SK-N-SH treated with all-trans-retinoic acid at 6 μM for 48 hours (cell line): ENCODE data around the gene FRMD3.

Experiments
- ATAC-seq: fragments of 200-7000 bp; cut with Tn5 transposase; 3 replicates; pipeline ENCODE4 v1.9.1; 2020; ENCODE audit warnings: mild to moderate bottlenecking, moderate library complexity
- BACH2 ChIP-seq: fragments of 250-450 bp; sonication (Bioruptor Pico); IDR thresholded peaks from 2 replicates; pipeline ENCODE4 v1.9.0; 2021; ENCODE audit warnings: mild to moderate bottlenecking, borderline replicate concordance
- CREB5 ChIP-seq: fragments of 250-450 bp; sonication (Bioruptor Pico); IDR thresholded peaks from 2 replicates; pipeline ENCODE4 v1.5.1; 2020; ENCODE audit warnings: low read depth, mild to moderate bottlenecking, moderate library complexity
- CSDC2 ChIP-seq: fragments of 250-450 bp; sonication (Bioruptor Pico); IDR thresholded peaks from 2 replicates; pipeline ENCODE4 v1.5.0; 2020; ENCODE audit warnings: mild to moderate bottlenecking, moderate library complexity
- CSRNP3 ChIP-seq: fragments of 250-450 bp; sonication (Bioruptor Pico); IDR thresholded peaks from 2 replicates; pipeline ENCODE4 v1.5.1; 2021; ENCODE audit warnings: mild to moderate bottlenecking, moderate library complexity
- GLIS3 ChIP-seq: fragments of 250-450 bp; sonication (Bioruptor Pico); IDR thresholded peaks from 2 replicates; pipeline ENCODE4 v1.5.0; 2020; ENCODE audit warnings: mild to moderate bottlenecking, moderate library complexity
- ISL1 ChIP-seq: fragments of 250-450 bp; sonication (Bioruptor Pico); IDR thresholded peaks from 2 replicates; pipeline ENCODE4 v2.1.2; 2022; ENCODE audit warnings: mild to moderate bottlenecking, moderate library complexity
- OSR1 ChIP-seq: fragments of 250-450 bp; sonication (Bioruptor Pico); IDR thresholded peaks from 2 replicates; pipeline ENCODE4 v1.8.0; 2022; ENCODE audit warnings: moderate library complexity, mild to moderate bottlenecking, inconsistent platforms
- PATZ1 ChIP-seq: fragments of 250-450 bp; sonication (Bioruptor Pico); IDR thresholded peaks from 2 replicates; pipeline ENCODE4 v1.8.0; 2020; ENCODE audit warnings: mild to moderate bottlenecking, moderate library complexity, borderline replicate concordance
- POU6F1 ChIP-seq: fragments of 250-450 bp; sonication (Bioruptor Pico); IDR thresholded peaks from 2 replicates; pipeline ENCODE4 v1.8.0; 2021; ENCODE audit warnings: low read depth, mild to moderate bottlenecking, moderate library complexity, borderline replicate concordance
- PPARA ChIP-seq: fragments of 250-450 bp; sonication (Bioruptor Pico); IDR thresholded peaks from 2 replicates; pipeline ENCODE4 v1.5.0; 2020; ENCODE audit warnings: mild to moderate bottlenecking, borderline replicate concordance
- RARB ChIP-seq: fragments of 250-450 bp; sonication (Bioruptor Pico); IDR thresholded peaks from 2 replicates; pipeline ENCODE4 v1.8.0; 2021; ENCODE audit warnings: mild to moderate bottlenecking, moderate library complexity
- SNAI2 ChIP-seq: fragments of 250-450 bp; sonication (Bioruptor Pico); IDR thresholded peaks from 2 replicates; pipeline ENCODE4 v1.5.0; 2020; ENCODE audit warnings: mild to moderate bottlenecking, moderate library complexity
- TCF4 ChIP-seq: fragments of 250-450 bp; sonication (Bioruptor Pico); IDR thresholded peaks from 2 replicates; pipeline ENCODE4 v1.8.0; 2021; ENCODE audit warnings: mild to moderate bottlenecking, moderate library complexity, borderline replicate concordance
- TOX ChIP-seq: fragments of 250-450 bp; sonication (Bioruptor Pico); IDR thresholded peaks from 2 replicates; pipeline ENCODE4 v1.8.0; 2021; ENCODE audit warnings: mild to moderate bottlenecking, moderate library complexity, borderline replicate concordance
- TSHZ2 ChIP-seq: fragments of 250-450 bp; sonication (Bioruptor Pico); IDR thresholded peaks from 2 replicates; pipeline ENCODE4 v1.5.0; 2020; ENCODE audit warnings: mild to moderate bottlenecking, moderate library complexity
- ZC3H10 ChIP-seq: fragments of 250-450 bp; sonication (Bioruptor Pico); IDR thresholded peaks from 2 replicates; pipeline ENCODE4 v1.5.1; 2021; ENCODE audit warnings: mild to moderate bottlenecking, moderate library complexity
- ZFP3 ChIP-seq: fragments of 250-450 bp; sonication (Bioruptor Pico); IDR thresholded peaks from 2 replicates; pipeline ENCODE4 v1.5.0; 2020; ENCODE audit warnings: mild to moderate bottlenecking, moderate library complexity
- ZNF565 ChIP-seq: fragments of 450-650 bp; formaldehyde crosslinking; conservative IDR thresholded peaks from 2 replicates; pipeline ENCODE4 v1.5.0; 2020; ENCODE audit warnings: low read depth, mild to moderate bottlenecking, moderate library complexity
- ZNF70 ChIP-seq: fragments of 450-650 bp; formaldehyde crosslinking; IDR thresholded peaks from 2 replicates; pipeline ENCODE4 v1.5.0; 2020; ENCODE audit warnings: mild to moderate bottlenecking, moderate library complexity
- ZNF8 ChIP-seq: fragments of 450-650 bp; formaldehyde crosslinking; IDR thresholded peaks from 2 replicates; pipeline ENCODE4 v1.5.0; 2020; ENCODE audit warnings: mild to moderate bottlenecking, moderate library complexity

FRMD3 gene

GRCh38 chr9:83583151-83584014 lies 45.2 kb upstream of the FRMD3 start:
- TF ChIP-seq TOX (CRISPR knock-in tag), result no peak
- TF ChIP-seq CSRNP3 (CRISPR knock-in tag), result no peak
- TF ChIP-seq OSR1 (CRISPR knock-in tag), result no peak
- no peak for TF ChIP-seq BACH2 (CRISPR knock-in tag)
- no peak for TF ChIP-seq ZNF70 (CRISPR knock-in tag)
- TF ChIP-seq PATZ1 (CRISPR knock-in tag), result no peak
- TF ChIP-seq RARB (CRISPR knock-in tag), result no peak
- TF ChIP-seq TSHZ2 (CRISPR knock-in tag), result no peak
- no peak for TF ChIP-seq ISL1
- no peak for TF ChIP-seq TCF4
- TF ChIP-seq PPARA (CRISPR knock-in tag), result no peak
- TF ChIP-seq ZNF8 (CRISPR knock-in tag), result no peak
- TF ChIP-seq POU6F1 (CRISPR knock-in tag), result no peak
- no peak for TF ChIP-seq CSDC2 (CRISPR knock-in tag)
- TF ChIP-seq ZC3H10 (CRISPR knock-in tag), result no peak
- TF ChIP-seq GLIS3 (CRISPR knock-in tag), result no peak
- TF ChIP-seq SNAI2 (CRISPR knock-in tag), result no peak
- no peak for TF ChIP-seq ZFP3 (CRISPR knock-in tag)
- no peak for TF ChIP-seq ZNF565 (CRISPR knock-in tag)
- TF ChIP-seq CREB5 (CRISPR knock-in tag), result no peak
- peak; percentile 91 for ATAC-seq

GRCh38 chr9:83582029-83582428 lies 43.8 kb upstream of the FRMD3 start:
- TF ChIP-seq ISL1 (peak; percentile 22; the same call in 1 of the 2 replicates), PATZ1 (CRISPR knock-in tag) (no peak)
- ATAC-seq, result no peak
